EL (cell line): ENCODE measurements around the gene GPX8.

Experiments used
- DNase-seq: peaks from one replicate; pipeline ENCODE4 v3.0.0-alpha.2; 2016

The GPX8 gene, protein sequence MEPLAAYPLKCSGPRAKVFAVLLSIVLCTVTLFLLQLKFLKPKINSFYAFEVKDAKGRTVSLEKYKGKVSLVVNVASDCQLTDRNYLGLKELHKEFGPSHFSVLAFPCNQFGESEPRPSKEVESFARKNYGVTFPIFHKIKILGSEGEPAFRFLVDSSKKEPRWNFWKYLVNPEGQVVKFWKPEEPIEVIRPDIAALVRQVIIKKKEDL

DNA sequence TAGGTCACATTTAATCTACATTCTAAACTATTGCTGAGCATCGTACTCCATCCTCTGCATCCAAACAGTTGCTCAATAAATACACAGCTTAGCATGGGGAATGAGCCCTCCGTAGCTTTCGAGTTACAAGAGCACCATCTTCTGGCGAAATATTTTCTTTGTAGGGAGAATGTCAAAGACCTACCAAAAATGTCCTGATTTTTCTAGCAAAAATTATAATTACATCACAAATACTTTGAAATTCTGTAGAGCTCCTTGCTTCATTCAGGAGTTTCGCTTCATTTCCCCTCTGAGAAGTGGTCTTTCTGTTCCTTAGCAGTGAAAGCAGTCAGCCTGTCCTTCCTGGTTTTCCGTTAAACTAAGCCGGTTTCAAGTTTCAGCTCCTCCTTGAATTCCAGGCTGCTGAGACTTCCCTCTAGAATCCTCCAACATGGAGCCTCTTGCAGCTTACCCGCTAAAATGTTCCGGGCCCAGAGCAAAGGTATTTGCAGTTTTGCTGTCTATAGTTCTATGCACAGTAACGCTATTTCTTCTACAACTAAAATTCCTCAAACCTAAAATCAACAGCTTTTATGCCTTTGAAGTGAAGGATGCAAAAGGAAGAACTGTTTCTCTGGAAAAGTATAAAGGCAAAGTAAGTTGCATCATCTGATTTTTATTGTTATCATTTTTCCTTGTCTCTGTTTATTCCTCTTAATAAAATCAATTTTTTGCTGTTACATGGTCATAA lies at the start of gene GPX8:
TSS of gene GPX8 (plus strand) at position 409 of the 730 bp plus-strand sequence. CDS start at position 431, 22 bp downstream.
- peak; percentile 90 for DNase-seq

DNA sequence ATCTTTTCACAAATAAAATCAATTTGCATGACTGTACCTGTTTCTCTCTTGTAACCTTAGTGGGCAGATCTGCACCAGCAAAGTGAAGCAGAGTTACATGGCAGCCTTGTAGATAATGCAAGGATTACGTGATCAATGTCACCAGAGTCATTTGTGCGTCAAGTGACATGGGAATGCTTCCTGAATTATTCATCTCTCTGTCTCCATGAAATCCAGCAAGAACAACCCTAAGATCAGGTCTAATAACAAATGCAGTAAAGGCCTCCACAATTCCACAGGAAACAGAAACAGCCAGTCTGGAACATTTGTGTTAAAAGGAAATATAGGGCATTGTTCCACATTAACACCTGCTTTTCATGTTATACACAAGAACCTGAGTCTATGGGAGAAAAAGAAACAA lies 49.8 kb upstream of the GPX8 start:
- DNase-seq: no peak

DNA sequence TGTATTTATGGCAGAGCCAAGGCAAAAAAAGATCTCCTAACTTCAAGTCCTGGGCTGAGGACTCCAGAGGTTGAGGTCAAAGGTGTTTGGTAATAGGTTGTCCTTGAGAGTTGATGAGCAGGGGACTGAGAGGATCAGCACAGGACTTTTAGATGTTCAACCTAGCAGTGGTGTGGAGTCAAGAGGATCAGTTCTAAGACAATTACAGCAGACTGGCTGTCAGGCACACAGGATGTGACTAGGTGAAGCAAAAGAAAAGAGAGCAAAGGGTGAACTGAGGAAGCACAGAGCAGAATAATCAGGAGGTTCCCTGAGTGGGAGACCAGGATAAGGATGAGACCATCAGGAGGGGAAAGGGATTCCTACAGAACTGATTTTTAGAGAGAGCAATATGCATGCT lies 46.6 kb upstream of the GPX8 start:
- no peak for DNase-seq

DNA sequence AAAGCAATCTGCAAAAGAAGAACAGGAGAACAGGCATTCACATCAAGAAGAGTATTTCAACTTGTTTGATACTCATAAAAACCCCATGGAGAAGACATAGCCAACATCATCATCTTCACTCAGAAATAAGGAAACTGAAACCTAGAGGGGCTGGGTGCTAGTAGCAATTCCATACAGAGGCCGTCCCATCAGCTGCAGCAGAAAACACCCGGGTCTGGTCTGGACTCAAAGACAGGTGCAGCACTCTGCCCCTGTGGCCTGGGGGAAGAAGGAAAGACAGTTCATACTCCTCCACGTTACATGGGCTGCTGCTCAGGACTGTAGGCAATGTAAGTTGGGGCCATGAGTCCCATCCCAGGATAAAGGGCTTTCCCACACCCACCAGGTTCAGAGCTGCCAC lies 45.9 kb upstream of the GPX8 start:
- no peak for DNase-seq

DNA sequence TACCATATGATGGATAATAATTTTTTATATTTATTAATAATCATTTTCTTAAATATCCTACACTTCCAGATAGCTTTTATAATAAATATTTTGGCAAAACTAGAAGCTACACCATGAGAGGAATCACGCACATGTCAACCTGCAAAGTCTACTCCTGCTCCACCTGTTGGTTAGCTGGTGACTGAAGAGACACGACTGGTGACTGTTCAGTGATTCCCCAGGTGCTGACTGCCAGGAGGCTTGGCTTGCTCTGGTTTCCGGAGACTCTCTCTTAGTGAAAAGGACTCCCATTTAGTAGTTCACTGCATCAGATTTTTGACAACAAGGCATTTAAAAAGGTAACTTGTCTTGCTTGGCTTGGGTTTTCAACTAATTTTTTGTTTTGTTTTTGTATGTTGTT lies 36.6 kb upstream of the GPX8 start:
- DNase-seq: no peak

DNA sequence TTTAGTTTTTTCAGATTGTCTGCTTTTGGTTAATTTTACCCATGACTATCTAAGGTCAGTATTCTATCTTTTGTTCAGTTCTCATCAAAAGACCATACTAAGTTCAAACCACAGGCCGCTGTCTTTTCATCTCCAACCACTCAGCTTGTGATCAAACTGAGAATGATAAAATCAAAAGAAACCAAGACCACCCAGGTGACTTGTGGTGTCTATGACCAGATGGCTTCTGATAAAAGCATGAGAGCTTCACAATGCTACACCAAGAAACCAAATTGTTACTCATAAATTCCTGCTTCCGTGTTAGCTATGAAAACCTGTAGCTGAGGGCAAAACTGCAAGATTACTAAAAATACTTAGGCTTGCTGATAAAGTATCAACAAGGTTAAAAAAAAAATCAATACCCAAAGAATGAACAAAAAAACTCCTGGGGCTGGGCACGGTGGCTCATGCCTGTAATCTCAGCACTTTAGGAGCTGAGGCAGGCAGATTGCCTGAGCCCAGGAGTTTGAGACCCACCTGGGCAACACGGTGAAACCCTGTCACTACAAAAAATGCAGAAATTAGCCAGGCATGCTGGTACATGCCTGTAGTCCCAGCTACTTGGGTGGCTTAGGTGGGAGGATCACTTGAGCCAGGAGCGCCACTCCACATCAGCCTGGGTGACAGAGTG lies 25.8 kb upstream of the GPX8 start:
- DNase-seq: no peak

DNA sequence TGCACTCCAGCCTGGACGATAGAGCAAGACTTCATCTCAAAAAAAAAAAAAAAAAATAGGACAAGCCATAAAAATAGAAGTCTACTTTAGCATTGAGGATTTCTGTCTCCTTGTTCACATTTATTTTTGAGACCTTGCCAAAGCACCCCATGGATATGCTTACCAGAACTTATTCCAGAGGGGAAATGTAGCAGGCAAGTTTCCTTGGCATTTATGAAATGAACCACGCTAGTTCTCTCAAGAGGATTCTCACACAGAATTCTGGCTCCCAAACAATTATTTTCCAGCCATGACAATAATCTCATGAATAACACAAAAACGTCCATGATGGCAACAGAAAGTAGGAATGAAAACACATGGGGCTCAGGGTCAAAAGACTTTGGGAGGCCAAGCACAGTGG lies 23.4 kb upstream of the GPX8 start:
- no peak for DNase-seq

DNA sequence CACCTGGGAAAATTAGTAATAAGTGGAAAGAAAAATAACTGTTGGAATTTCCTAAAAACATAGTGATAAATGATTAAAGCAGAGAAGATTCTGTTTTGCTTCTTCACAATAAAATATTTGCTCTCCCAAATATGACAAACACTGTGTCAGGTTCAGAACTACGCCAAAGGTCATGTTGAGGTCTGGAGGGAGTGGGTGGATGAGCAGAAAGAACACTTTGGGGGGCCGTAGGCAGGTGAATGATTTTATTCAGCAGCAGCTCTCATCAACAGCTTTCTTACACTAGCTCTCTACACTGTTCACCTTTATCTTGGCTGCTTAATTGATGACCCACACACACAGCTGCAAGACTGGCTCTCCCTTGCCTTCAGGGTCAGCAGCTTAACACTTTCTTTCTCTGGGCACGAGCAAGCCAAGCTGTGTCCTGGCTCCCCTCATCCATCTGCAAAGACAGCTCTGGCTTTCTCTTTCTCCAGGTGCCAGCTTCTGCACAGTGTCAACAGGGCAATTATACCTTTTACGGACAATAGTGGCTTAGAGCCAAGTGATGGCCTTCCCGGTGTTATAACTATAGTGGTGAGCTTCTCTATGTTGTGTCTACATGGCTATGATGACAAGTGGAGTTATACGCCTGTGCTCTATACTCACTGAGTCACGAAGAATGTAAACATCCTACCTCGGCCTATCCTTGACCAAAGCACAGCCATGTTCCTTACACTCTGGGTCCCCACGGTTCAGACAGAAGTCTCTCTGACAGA lies 18.9 kb upstream of the GPX8 start:
- DNase-seq: no peak

DNA sequence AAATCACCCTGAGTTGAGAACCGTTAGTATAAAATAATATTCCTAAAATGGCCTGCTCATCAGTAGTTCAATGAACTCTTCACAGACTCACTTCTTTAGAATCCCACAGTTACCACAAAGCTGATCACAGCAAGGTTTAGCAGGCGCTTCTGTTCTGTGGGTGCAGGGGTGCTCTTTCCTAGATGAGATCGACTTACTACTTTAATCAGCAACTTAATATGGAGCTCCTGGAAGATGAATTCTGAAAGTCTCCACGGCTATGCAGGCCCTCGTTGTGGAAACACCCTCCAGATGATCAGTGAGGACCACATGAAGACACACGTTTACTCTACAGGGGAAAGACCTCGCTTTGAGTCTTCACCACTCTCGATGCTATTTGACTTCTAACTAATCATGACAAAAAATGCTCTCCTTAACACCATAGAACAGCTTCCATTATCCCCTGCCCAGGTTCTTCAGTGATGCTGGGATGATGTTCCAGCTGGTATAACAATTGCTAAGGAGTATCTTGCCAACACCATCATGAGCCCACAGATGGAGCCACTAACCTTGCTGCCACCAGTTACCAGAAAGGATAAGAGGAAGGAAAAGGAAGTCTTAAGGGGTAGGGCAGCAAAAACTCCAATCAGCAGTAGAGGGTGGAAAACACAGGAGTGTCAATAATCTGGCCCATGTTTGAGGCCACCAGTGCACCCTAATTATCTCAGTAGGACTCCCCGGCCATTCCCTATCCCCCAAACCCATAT lies 17.9 kb upstream of the GPX8 start:
- DNase-seq: no peak

DNA sequence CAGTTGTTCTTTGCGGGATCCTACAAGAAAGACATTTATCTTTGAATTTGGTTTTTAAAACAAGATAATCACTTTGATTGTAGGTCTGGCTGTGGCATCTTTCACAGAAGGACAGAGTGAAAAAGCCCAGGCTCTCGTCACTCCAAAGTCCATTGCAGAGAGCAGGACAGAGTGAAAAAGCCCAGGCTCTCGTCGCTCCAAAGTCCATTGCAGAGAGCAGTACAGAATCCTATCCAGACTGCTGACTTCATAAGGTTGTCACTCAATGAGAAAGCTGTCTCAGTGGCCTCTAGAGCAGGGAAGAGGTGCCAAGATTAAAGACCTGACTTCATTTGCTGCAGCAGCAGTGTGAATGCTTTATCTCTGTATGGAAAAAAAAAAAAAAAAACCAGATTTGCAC lies 16.3 kb upstream of the GPX8 start:
- DNase-seq: no peak

DNA sequence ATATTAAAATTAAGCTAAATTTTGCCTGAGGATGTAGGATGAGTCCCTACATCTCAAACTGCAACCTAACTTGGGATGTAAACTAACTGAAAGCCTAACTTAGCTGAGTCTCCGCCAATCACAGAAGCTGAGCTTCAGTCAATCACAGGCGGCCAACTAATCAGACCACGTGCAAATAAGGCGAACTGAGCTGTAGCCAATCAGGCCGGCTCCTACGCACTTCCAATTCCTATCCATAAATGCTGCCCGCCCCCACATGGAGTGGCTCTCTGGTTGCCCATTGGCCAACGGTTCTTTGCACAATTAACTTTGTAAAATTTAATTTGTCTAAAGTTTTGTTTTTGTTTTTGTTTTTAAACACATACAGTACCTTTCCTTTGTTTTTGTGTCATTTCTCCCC lies 13.9 kb upstream of the GPX8 start:
- DNase-seq: no peak

DNA sequence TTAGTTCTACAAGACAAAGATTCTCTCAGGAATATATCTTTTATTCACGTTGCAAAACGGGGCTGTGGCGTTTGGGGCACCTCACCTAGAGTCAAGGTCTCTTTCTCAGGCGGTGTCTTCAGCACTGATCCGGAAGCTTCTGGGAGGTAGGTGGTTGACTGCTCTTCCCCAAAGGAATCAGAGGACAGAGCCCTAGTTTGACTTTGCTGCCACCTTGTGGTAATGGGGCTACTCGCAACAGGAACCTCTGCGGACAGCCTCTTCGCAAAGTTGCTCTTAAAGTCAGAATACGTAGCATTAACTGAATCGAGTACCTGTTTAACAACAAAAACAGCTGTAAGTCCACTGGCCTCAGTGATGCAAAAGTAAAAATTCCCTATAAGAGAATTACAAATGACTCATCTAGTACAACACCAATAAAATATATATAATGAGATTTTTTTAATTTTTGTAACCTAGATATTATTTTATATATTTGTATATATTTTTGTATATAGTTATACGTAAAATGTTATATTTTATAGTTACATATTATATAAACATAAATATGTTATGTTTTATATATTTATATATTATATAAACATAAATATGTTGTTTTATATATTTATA lies 13.3 kb upstream of the GPX8 start:
- peak; percentile 86 for DNase-seq

DNA sequence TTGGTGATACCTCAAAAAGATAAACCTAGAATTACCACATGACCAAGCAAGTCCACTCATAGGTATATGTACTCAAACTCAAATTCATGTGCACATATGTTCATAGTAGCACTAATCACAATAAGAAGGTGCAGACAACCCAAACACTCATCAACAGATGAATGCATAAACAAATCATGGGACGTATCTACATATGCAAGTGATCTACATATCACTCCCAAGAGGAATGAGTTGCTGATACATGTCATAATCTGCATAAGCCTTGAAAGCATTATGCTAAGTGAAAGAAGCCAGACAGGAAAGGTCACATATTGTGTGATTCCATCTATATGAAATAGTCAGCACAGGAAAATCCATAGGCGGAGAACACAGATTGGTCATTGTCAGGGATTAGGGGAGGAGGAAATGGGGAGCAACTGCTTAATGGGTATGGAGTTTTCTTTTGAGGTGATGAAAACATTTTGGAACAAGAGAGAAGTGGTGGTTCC lies 10.6 kb upstream of the GPX8 start:
- DNase-seq: no peak

DNA sequence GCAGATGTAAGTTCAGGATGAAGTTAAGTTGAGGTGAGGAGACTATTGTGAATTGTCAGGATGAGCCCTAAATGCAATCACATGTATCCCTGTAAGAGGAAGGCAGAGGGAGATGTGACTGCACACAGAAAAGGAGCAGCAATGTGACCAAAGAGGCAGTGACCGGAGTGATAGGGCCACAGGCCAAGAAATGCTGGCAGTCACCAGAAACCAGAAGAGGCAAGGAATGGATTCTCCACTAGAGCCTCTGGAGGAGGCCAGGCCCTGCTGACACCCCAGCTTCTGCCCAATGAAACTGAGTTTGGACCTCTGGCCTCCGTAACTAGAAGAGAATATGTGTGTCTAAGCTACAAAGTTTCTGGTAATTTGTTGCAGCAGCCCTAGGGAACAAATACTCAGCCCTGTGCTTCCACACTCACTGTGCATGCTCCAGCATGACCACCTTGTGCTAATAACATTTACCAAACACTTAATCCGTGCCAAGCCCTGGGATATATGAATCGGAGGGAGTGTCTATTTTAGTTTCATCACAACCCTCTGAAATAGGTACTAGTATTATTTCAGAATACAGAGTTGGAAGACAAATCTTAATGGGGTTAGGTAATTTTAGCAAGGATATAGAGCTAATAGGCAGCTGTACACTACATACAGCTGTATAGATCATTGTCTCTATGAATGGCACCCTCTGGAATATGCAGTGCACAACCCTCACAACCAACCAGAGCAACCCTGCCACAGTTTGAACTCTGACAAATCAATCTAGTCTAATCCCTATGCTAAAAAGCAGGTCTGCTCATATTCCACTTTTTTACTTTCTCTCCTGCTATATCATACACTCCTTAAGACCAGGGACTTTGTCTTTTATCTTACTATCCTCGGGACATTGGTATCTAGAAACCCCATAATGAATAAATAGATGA lies 7.8 kb upstream of the GPX8 start:
- DNase-seq: peak; percentile 68

DNA sequence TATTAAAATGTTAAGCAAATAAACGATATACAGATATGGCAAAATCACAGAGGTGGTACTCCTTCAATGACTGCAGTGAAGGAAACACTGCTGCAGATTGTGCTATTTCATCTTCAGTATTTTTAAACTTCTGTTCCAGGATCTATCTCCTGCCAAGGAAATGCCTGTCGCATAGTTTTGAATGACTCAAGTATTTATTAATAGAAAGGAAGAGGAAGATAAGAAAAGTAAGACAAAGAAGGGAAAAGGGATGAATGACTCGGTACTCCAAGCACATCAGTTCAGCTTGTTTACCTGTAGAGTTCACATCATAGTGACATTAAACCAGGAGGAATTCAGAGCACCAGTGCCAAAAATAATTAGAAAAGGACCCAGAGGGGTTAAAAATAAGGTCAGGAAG lies 5.1 kb upstream of the GPX8 start:
- peak; percentile 67 for DNase-seq

DNA sequence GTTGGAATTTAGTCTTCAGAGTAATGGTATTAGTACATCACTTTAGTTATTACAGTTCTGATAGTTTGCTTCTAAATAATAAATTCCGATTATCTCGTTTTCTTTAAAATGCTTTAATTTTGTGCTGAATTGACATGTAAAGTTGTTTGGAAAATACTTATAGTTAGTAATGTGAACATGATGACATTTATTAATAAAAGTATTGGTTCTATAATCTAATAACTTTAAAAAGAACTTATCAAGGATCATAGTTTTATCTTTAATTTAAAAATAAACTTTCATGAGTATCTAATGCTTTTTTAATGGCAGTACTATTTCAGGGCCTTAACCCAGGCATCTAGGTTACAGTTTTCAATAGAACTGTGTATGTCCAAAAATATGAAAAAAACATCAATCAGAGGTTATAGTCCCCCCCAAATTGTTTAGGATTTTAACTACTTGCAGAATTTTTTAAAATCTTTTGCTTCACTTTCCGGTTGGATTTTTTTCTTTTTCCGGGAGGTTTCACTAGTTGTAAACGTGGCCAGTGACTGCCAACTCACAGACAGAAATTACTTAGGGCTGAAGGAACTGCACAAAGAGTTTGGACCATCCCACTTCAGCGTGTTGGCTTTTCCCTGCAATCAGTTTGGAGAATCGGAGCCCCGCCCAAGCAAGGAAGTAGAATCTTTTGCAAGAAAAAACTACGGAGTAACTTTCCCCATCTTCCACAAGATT lies 680 bp downstream of the GPX8 start:
- DNase-seq: peak; percentile 94

DNA sequence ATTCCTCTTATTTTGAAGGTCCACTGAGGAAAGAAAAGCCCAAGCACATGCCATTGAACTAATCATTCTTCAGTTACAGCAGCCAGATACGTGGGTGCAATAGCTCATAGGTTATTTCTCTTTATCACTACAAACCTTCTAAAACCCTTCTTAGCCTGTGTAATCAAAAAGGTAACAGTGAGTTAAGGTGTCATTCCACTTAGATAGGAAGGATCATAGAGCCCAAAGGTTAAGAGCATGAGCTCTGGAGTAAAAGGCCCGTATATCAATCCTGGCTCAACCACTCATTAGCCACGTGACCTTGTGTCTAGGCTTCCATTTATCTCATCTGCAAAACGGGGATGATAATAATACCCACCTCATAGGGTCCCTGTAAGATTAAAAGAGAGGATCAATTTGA lies 2.7 kb downstream of the GPX8 start:
- DNase-seq: no peak

DNA sequence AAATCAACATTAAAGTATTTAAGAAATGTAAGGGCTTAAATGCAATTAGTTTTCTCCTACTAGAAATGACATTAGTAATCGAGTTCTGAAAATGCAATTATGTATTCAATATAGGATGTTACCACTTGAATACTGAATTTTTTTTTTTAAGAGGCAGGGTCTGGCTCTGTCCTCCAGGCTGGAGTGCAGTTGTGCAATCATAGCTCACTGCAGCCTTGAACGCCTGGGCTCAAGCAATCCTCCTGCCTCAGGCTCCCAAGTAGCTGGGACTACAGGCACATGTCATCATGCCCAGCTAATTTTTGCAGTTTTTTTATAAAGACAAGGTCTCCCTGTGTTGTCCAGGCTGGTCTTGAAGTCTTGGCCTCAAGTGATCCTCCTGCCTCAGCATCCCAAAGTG lies 11.5 kb downstream of the GPX8 start:
- DNase-seq: no peak

DNA sequence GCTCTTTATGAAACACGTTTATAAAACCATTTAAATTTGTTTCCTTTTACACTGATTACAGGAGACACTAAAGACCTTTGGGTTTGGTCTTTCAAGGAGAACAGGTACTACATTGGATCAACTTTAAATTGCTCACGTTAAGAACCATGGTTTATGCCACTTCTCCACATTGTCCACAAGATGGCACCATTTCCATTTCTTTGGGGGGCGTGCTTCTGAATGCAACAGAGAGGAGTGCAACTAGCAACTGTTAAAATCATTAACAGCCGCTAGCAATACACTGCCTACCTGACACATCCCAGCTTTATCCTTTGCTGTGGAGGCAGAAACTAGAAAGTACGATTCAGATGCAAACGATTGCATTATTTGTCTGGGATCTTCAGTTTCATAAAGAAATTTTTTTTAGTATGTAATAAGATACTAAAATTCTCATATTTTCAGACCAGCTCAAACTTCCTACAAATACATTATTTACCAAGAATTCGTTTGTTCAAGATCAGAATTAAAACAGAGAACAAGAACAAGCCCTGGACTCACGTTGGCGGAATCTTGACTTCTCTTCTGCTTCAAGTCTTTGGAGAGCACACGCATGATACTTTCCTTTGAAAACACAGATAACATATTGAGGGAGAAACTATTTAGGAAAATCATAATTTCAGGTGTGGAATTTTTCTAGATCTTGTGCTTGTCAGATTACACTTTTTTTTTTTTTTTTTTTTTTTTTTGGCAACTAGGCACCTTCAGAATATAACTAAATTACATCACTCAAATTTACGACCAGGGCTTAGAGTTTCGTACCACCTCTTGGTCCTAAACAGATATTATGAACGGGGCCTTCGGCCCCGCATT lies 12.3 kb downstream of the GPX8 start:
- peak; percentile 81 for DNase-seq
